Measurements from ENCODE around the gene UCK2.

GRCh38 chr1:165903672-165904071, 76.3 kb downstream of the UCK2 start:
- TF ChIP-seq SIN3A (IDR thresholded peaks at IDR 0.05; ENCODE audit: borderline replicate concordance, insufficient read depth, low read depth, low read length): no peak
- no peak for TF ChIP-seq REST (IDR thresholded peaks at IDR 0.05; ENCODE audit: insufficient read depth in 1 of 2, low read depth in 2 of 2, low read length in 1 of 2)
